ENCODE results near the gene HTT. TPM values are rescaled to one million over a fixed set of nuclear protein-coding genes. Genes with fewer than 3 reads are reported as not detected.
A peak's percentile ranks its signal among the peaks of the same experiment; 100 is the strongest.

The HTT gene
- total RNA-seq, 1 donor from 2014 or later = 32.5 TPM

DNA sequence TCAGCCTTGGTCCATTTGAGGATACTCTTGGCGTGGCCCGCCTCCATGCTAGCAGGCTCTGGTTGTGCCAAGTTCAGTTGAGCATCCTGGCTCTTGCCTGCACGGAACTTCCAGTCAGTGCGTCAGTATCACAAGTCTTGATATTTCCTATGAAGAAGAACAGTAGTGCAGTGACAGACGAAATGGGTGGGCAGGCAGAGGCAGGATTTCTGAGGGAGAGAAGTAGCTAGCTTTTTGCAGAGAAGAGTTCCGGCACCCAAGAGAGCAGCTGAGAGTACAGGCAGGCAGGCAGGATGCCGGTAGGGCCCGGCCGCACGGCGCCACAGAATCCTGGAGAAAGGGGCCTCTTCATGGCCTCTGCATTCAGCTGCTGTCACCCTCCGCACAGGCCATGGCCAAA lies 118.3 kb downstream of the HTT start:
- no peak for DNase-seq (ENCODE audit: low read depth)
- TF ChIP-seq CTCF (conservative IDR thresholded peaks at IDR 0.05; ENCODE audit: low read depth, low read length) = no peak
- no peak overlapping the region for H3K4me3 ChIP-seq (ENCODE audit: low read depth, low read length)

DNA sequence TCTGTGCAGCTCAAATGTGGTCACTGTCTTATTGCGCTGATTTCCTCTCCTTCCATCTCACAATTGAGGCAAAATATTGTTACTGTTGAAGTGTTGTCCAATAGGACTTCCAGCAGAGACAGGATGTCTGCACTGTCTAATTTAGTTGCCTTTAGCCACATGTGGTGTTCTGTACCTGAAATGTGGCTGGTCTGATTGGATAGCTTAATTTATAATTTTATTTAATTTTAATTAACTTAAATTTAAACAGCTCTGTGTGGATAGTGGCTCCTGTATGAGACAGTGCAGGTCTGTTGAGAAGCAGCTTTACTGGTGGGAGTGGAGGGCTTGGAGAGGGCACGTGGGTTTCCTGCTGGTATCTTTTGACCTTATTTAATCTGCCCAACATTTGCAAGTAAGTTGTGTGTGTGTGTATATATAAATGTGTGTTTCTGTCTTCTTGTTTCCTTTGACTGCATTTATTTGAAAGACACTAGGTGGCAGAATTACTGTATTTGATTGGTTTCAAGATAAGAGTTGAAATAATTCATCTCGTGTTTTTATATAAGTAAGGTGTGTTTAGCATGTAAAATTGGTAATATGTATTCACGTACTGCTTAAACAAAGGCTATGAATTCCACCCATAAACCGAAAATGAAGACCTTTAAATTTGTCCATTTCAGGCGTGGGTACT lies 119.2 kb downstream of the HTT start:
- TF ChIP-seq CTCF (conservative IDR thresholded peaks at IDR 0.05; ENCODE audit: low read depth, low read length) = peak; percentile 19
- no peak overlapping the region for H3K4me3 ChIP-seq (ENCODE audit: low read depth, low read length)
- DNase-seq (ENCODE audit: low read depth) = no peak

GRCh38 chr4:3196670-3197359 lies 122.3 kb downstream of the HTT start:
- no peak overlapping the region for H3K4me3 ChIP-seq (ENCODE audit: low read depth, low read length)
- TF ChIP-seq CTCF (conservative IDR thresholded peaks at IDR 0.05; ENCODE audit: low read depth, low read length) = no peak
- no peak for DNase-seq (ENCODE audit: low read depth)

GRCh38 chr4:3197366-3198105 lies 123.1 kb downstream of the HTT start:
- H3K4me3 ChIP-seq (ENCODE audit: low read depth, low read length) = no peak overlapping the region
- no peak for TF ChIP-seq CTCF (conservative IDR thresholded peaks at IDR 0.05; ENCODE audit: low read depth, low read length)
- no peak for DNase-seq (ENCODE audit: low read depth)

- no peak for TF ChIP-seq CTCF (conservative IDR thresholded peaks at IDR 0.05; ENCODE audit: low read depth, low read length)
- DNase-seq (ENCODE audit: low read depth) = no peak
- no peak overlapping the region for H3K4me3 ChIP-seq (ENCODE audit: low read depth, low read length)
These were observed 124.4 kb downstream of the HTT start for GRCh38 chr4:3198906-3199305.

DNA sequence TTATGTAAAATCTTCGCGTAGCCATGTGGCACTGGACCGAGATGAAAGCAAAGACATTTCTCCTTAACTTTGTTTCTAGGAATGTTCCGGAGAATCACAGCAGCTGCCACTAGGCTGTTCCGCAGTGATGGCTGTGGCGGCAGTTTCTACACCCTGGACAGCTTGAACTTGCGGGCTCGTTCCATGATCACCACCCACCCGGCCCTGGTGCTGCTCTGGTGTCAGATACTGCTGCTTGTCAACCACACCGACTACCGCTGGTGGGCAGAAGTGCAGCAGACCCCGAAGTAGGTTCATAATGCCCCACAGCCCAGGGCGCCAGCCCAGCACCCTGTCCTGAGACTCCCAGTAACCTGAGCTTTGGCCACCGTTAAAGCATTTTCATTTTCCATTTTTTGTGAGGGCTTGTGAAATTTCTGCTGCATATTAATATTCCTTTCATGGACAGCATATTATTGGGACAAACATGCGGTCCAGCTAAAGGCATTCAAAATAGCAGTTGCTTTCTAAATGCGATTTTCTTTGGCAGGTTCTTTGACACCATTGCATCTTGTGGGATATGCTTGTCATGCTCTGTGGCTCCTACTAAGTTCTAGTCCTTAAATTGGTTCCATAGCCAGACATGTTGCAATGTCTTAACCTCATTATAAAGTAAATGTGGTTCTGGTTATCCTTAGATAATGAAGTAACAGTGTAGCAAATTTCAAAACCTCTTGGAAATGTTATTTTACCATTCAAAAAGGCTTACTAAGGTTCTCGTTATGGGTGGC lies 125.4 kb downstream of the HTT start:
- no peak for DNase-seq (ENCODE audit: low read depth)
- no peak for TF ChIP-seq CTCF (conservative IDR thresholded peaks at IDR 0.05; ENCODE audit: low read depth, low read length)
- H3K4me3 ChIP-seq (ENCODE audit: low read depth, low read length) = no peak overlapping the region

Data from epithelial cell of proximal tubule (primary cell).